ENCODE results near the gene GANAB.

- TF ChIP-seq, protein P1, sequence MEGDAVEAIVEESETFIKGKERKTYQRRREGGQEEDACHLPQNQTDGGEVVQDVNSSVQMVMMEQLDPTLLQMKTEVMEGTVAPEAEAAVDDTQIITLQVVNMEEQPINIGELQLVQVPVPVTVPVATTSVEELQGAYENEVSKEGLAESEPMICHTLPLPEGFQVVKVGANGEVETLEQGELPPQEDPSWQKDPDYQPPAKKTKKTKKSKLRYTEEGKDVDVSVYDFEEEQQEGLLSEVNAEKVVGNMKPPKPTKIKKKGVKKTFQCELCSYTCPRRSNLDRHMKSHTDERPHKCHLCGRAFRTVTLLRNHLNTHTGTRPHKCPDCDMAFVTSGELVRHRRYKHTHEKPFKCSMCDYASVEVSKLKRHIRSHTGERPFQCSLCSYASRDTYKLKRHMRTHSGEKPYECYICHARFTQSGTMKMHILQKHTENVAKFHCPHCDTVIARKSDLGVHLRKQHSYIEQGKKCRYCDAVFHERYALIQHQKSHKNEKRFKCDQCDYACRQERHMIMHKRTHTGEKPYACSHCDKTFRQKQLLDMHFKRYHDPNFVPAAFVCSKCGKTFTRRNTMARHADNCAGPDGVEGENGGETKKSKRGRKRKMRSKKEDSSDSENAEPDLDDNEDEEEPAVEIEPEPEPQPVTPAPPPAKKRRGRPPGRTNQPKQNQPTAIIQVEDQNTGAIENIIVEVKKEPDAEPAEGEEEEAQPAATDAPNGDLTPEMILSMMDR (IDR thresholded peaks at IDR 0.05) = no peak
- TF ChIP-seq POLR2A (IDR thresholded peaks at IDR 0.05) = no peak
These were observed 30.7 kb upstream of the GANAB start for GRCh38 chr11:62677156-62677555.

Measured in right lobe of liver (tissue), 4 donors.